HEK293T (cell line): ENCODE measurements around the gene CHURC1.
A peak's percentile ranks its signal among the peaks of the same experiment; 100 is the strongest.

Experiments
- CTCF ChIA-PET: fragments of 350-600 bp; formaldehyde crosslinking; extraction: SDS; loops from one replicate; lab custom pipeline; 2021; ENCODE audit warnings: antibody characterized with exemption, inconsistent platforms; lab: Yijun Ruan, JAX
- POLR2A ChIA-PET: fragments of 350-600 bp; formaldehyde crosslinking; extraction: SDS; loops from one replicate; lab custom pipeline; 2020; ENCODE audit warnings: antibody characterized with exemption, inconsistent platforms; lab: Yijun Ruan, JAX
- DNase-seq: peaks from one replicate; pipeline ENCODE4 v3.0.0; 2012; ENCODE audit warnings: mixed read lengths; ENCODE audit errors: extremely low spot score
- ARNT ChIP-seq: fragments of 450-650 bp; IDR thresholded peaks from 2 replicates; pipeline ENCODE4 v1.6.1; 2017; ENCODE audit warnings: mild to moderate bottlenecking
- BHLHE40 ChIP-seq: fragments of 450-650 bp; IDR thresholded peaks from 2 replicates; pipeline ENCODE4 v1.6.1; 2016; ENCODE audit warnings: mild to moderate bottlenecking, moderate library complexity, borderline replicate concordance
- CTBP1 ChIP-seq: fragments of 450-650 bp; IDR thresholded peaks from 2 replicates; pipeline ENCODE4 v1.6.1; 2016; ENCODE audit warnings: borderline replicate concordance
- ELF4 ChIP-seq: fragments of 450-650 bp; IDR thresholded peaks from 2 replicates; pipeline ENCODE4 v1.6.1; 2017; ENCODE audit warnings: antibody characterized with exemption
- FOXA1 ChIP-seq: fragments of 450-650 bp; IDR thresholded peaks from 2 replicates; pipeline ENCODE4 v1.6.1; 2016; ENCODE audit warnings: mild to moderate bottlenecking
- FOXK2 ChIP-seq: fragments of 450-650 bp; IDR thresholded peaks from 2 replicates; pipeline ENCODE4 v1.6.1; 2016; ENCODE audit warnings: mild to moderate bottlenecking
- FOXM1 ChIP-seq: fragments of 450-650 bp; IDR thresholded peaks from 2 replicates; pipeline ENCODE4 v1.6.1; 2017; ENCODE audit warnings: mild to moderate bottlenecking, borderline replicate concordance
- HDGF ChIP-seq: fragments of 450-650 bp; IDR thresholded peaks from 2 replicates; pipeline ENCODE4 v1.6.1; 2017; ENCODE audit warnings: antibody characterized with exemption, borderline replicate concordance
- L3MBTL2 ChIP-seq: fragments of 450-650 bp; conservative IDR thresholded peaks from 2 replicates; pipeline ENCODE4 v1.6.1; 2016; ENCODE audit warnings: mild to moderate bottlenecking
- NFRKB ChIP-seq: fragments of 450-650 bp; IDR thresholded peaks from 2 replicates; pipeline ENCODE4 v1.6.1; 2016; ENCODE audit warnings: mild to moderate bottlenecking, moderate library complexity
- SP1 ChIP-seq: fragments of 450-650 bp; IDR thresholded peaks from 2 replicates; pipeline ENCODE4 v1.6.1; 2017
- SUZ12 ChIP-seq: fragments of 450-650 bp; IDR thresholded peaks from 2 replicates; pipeline ENCODE4 v1.6.1; 2016; ENCODE audit warnings: mild to moderate bottlenecking
- TARDBP ChIP-seq: fragments of 450-650 bp; IDR thresholded peaks from 2 replicates; pipeline ENCODE4 v1.6.1; 2016
- ZNF384 ChIP-seq: fragments of 450-650 bp; IDR thresholded peaks from 2 replicates; pipeline ENCODE4 v1.6.1; 2016

CHURC1 gene

DNA sequence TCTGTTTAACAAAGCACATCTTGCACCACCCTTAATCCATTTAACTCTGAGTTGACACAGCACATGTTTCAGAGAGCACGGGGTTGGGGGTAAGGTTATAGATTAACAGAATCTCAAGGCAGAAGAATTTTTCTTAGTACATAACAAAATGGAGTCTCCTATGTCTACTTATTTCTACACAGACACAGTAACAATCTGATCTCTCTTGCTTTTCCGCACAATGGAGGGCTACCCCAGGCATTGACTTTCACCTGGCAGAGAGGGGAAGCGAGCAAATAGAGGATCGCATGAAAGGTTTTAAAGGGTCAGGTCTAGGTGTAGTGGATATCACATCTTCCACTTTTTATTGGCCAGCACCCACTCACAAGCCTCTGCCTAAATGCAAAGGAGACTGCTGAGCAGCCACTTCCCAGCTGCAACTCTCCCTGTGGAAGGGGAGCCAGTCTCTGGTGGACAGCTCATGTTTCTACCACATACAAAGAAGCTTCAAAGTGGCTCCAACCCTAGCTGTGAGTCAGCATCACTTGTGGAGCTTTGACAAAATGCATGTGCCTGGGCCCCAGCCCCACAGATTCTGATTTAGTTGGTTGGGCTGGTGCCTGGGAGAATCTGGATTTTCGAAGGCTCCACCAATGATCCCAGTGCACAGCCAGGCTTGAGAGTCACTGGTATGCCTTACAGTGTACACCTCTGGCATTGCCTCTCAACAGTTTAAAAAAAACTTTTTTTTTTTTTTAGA, 65.2 kb downstream of the CHURC1 start:
- no peak for DNase-seq
- no peak for TF ChIP-seq FOXA1
- no peak for TF ChIP-seq NFRKB
- TF ChIP-seq TARDBP, result no peak
- no peak for TF ChIP-seq FOXK2
- no peak for TF ChIP-seq ELF4
- TF ChIP-seq SP1, result no peak
- no peak for TF ChIP-seq CTBP1
- no peak for TF ChIP-seq ZNF384
- TF ChIP-seq L3MBTL2, result no peak
- TF ChIP-seq BHLHE40, result no peak
- TF ChIP-seq SUZ12, result no peak
- no peak for TF ChIP-seq HDGF
- TF ChIP-seq FOXM1, result no peak
- TF ChIP-seq ARNT, result no peak
- ChIA-PET POLR2A (no interaction called here), CTCF (interaction anchor here (0.6 to 1.4 kb wide), 2 partner anchors 10 to 27 kb away, joined by 3 to 10 read pairs; no protein-coding TSS in a partner anchor)

DNA sequence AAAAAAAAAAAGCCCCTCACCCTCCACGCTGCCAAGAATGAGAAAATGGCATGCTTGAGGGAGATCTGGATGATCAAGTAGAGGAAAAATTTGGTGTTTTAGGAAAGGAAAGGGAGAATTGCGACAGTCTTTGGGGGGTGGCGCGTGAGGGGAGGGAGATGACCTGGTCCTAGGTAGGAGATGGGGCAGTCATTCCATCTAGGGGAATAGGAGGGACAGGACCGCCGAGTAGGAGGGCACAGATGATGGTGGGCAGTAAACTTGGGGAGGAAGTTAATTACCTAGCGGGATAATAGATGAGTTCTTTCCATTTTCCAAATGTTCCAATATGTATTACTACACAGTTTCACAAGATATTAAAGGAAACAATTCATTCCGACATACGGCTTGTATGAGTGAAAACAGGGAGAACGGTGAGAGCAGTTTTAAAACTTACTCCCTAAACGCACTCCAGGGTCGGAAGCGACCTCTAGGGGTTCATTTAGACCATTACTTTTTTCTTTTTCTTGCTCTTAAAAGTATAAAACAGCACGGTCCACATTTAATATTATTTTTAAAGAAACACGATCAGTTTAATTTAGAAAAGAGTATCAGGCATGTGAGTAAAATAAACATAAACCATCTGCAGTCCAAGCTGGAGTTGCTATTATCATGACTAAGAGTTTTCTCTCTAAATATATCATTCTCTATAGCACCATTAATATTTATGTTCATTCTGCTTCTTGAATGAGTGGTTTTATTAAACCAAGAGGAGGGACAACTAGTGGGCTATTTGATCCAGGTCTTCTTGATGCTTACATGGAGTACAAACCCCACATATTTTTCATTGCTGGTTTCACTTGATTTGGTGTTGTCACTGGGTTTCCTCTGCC, 69.4 kb downstream of the CHURC1 start:
- ChIA-PET POLR2A (no interaction called here), CTCF (interaction anchor here (0.6 kb wide), 1 partner anchor 9 kb away, joined by 4 read pairs; no protein-coding TSS in a partner anchor)
- DNase-seq, result peak; percentile 41
- TF ChIP-seq SUZ12 (no peak), ZNF384 (peak; percentile 80)
